GM12878 (cell line): ENCODE measurements around the gene CDH4. TPM values are rescaled to one million over a fixed set of nuclear protein-coding genes. Genes with fewer than 3 reads are reported as not detected.

Experiments
- ATAC-seq: fragments of 200-7000 bp; cut with Tn5 transposase; 3 replicates; pipeline ENCODE4 v1.9.1; 2020; ENCODE audit warnings: mild to moderate bottlenecking, moderate library complexity
- BruUV-seq: library from RNA; stranded (reverse); fragments of 400-500 nt; replicated peaks from 2 replicates; lab custom pipeline; 2021; lab: Mats Ljungman, UMichigan
- CTCF ChIA-PET: fragments of 300-600 bp; sonication (Branson Sonifier 250); formaldehyde crosslinking; extraction: SDS; loops from one replicate; lab custom pipeline; 2021; ENCODE audit warnings: inconsistent platforms; lab: Yijun Ruan, JAX
- POLR2A ChIA-PET: fragments of 350-600 bp; formaldehyde crosslinking; extraction: SDS; loops from one replicate; lab custom pipeline; 2021; ENCODE audit warnings: inconsistent platforms; lab: Charles Lee
- RAD21 ChIA-PET: fragments of 300-600 bp; sonication (Branson Sonifier 250); formaldehyde crosslinking; loops from one replicate; lab custom pipeline; 2023; ENCODE audit warnings: antibody characterized with exemption; ENCODE audit not compliant: unreplicated experiment; lab: Charles Lee
- SMC1A ChIA-PET: fragments of 300-600 bp; sonication (Branson Sonifier 250); formaldehyde crosslinking; loops from one replicate; lab custom pipeline; 2023; ENCODE audit not compliant: unreplicated experiment, uncharacterized antibody; lab: Charles Lee
- DNase-seq: peaks from one replicate; pipeline ENCODE4 v3.0.0-alpha.2; 2011; ENCODE audit warnings: low read depth, low spot score
- FAIRE-seq: peaks from 3 replicates; lab custom pipeline; 2011; peaks lifted over from hg19 to GRCh38; lab: Jason Lieb, UNC
- H2AFZ ChIP-seq: 2 replicates; pipeline ENCODE4 v1.6.0; 2011; ENCODE audit warnings: low read depth, low read length, control low read depth; ENCODE audit not compliant: control insufficient read depth
- H3K27ac ChIP-seq: 2 replicates; pipeline ENCODE4 v1.5.1; 2011; ENCODE audit warnings: control low read depth; ENCODE audit not compliant: control insufficient read depth, insufficient read depth
- H3K27me3 ChIP-seq, 2 experiments: replicated peaks in 1 of 2; 2 replicates each; pipeline versions ENCODE4 v1.6.0 to v1.6.1; 2011; ENCODE audit warnings: low read length in 1 of 2; ENCODE audit not compliant: control insufficient read depth in 2 of 2, insufficient read depth in 2 of 2
- H3K36me3 ChIP-seq, 2 experiments: 2 replicates each; pipeline ENCODE4 v1.5.1; 2011; ENCODE audit warnings: low read length in 1 of 2; ENCODE audit not compliant: control insufficient read depth in 2 of 2, insufficient read depth in 2 of 2
- H3K4me1 ChIP-seq: 2 replicates; pipeline ENCODE4 v1.6.1; 2011; ENCODE audit warnings: mild to moderate bottlenecking, low read length, moderate library complexity, mixed read lengths; ENCODE audit not compliant: control insufficient read depth, insufficient read depth
- H3K4me2 ChIP-seq: 2 replicates; pipeline ENCODE4 v1.6.0; 2011; ENCODE audit warnings: control low read depth; ENCODE audit not compliant: control insufficient read depth, insufficient read depth
- H3K4me3 ChIP-seq: fragments of 200-600 bp; sonication (generic); 2 replicates; pipeline ENCODE4 v1.5.1; 2016
- H3K79me2 ChIP-seq: 2 replicates; pipeline ENCODE4 v1.6.0; 2011; ENCODE audit warnings: low read length; ENCODE audit not compliant: control insufficient read depth, insufficient read depth
- H3K9ac ChIP-seq: 2 replicates; pipeline ENCODE4 v1.8.0; 2011; ENCODE audit warnings: low read length, control low read depth, mixed read lengths; ENCODE audit not compliant: control insufficient read depth, insufficient read depth
- H3K9me3 ChIP-seq: replicated peaks from 3 replicates; pipeline ENCODE4 v1.5.1; 2011; ENCODE audit warnings: mild to moderate bottlenecking, low read length; ENCODE audit not compliant: control insufficient read depth, insufficient read depth
- H4K20me1 ChIP-seq: 2 replicates; pipeline ENCODE4 v1.6.0; 2011; ENCODE audit not compliant: control insufficient read depth, insufficient read depth
- ASH2L ChIP-seq: fragments of 300-600, 200-600 bp; sonication (generic); IDR thresholded peaks from 2 replicates; pipeline ENCODE4 v1.6.1; 2017; ENCODE audit warnings: low read depth, mild to moderate bottlenecking, borderline replicate concordance
- ETV6 ChIP-seq, 2 experiments: fragments of 450-650 bp in 1 of 2; IDR thresholded peaks in 1 of 2; conservative IDR thresholded peaks in 1 of 2; 2 replicates each; pipeline ENCODE4 v1.6.1; 2014; ENCODE audit warnings: antibody characterized with exemption in 1 of 2, borderline replicate concordance in 1 of 2, low read depth in 1 of 2, mild to moderate bottlenecking in 1 of 2, moderate library complexity in 1 of 2
- HCFC1 ChIP-seq: fragments of 150-350 bp; IDR thresholded peaks from 2 replicates; pipeline ENCODE4 v1.6.1; 2014; ENCODE audit warnings: low read length
- IRF4 ChIP-seq: IDR thresholded peaks from 2 replicates; pipeline ENCODE4 v1.6.1; 2011; ENCODE audit warnings: low read depth, low read length
- KLF5 ChIP-seq: fragments of 450-650 bp; IDR thresholded peaks from 2 replicates; pipeline ENCODE4 v1.6.1; 2014; ENCODE audit warnings: mild to moderate bottlenecking; ENCODE audit not compliant: partially characterized antibody
- MAX ChIP-seq: IDR thresholded peaks from 2 replicates; pipeline ENCODE4 v1.6.1; 2012; ENCODE audit warnings: low read depth, low read length, improper control_type of control experiment
- MLLT1 ChIP-seq: fragments of 450-650 bp; IDR thresholded peaks from 2 replicates; pipeline ENCODE4 v1.6.1; 2016; ENCODE audit warnings: mild to moderate bottlenecking
- NRF1 ChIP-seq: conservative IDR thresholded peaks from 2 replicates; pipeline ENCODE4 v1.6.1; 2011; ENCODE audit warnings: mild to moderate bottlenecking, low read depth, low read length, improper control_type of control experiment
- PKNOX1 ChIP-seq: fragments of 450-650 bp; IDR thresholded peaks from 2 replicates; pipeline ENCODE4 v1.6.1; 2016; ENCODE audit warnings: mild to moderate bottlenecking
- RAD51 ChIP-seq: fragments of 450-650 bp; IDR thresholded peaks from 2 replicates; pipeline ENCODE4 v1.6.1; 2016; ENCODE audit warnings: moderate library complexity, mild to moderate bottlenecking, inconsistent platforms
- RFX5 ChIP-seq: IDR thresholded peaks from 2 replicates; pipeline ENCODE4 v1.6.1; 2011; ENCODE audit warnings: low read depth, low read length, improper control_type of control experiment
- SIX5 ChIP-seq: IDR thresholded peaks from 2 replicates; pipeline ENCODE4 v1.6.1; 2011; ENCODE audit warnings: mild to moderate bottlenecking, low read depth, low read length, moderate library complexity; ENCODE audit not compliant: severe bottlenecking
- SMAD5 ChIP-seq: IDR thresholded peaks from 2 replicates; pipeline ENCODE4 v1.6.1; 2016; ENCODE audit warnings: antibody characterized with exemption, low read depth
- USF1 ChIP-seq: IDR thresholded peaks from 2 replicates; pipeline ENCODE4 v1.6.1; 2011; ENCODE audit warnings: borderline replicate concordance, low read depth, mild to moderate bottlenecking, moderate library complexity, mixed read lengths, low read length; ENCODE audit not compliant: insufficient read depth; ENCODE audit errors: extremely low read length
- ZBTB33 ChIP-seq: fragments of 450-650 bp; IDR thresholded peaks from 2 replicates; pipeline ENCODE4 v1.6.1; 2017; ENCODE audit warnings: mild to moderate bottlenecking
- WGBS: methylation state at CpG from one replicate; pipeline ENCODE4 v1.1.6; 2016; ENCODE audit warnings: low lambda C conversion rate; ENCODE audit not compliant: insufficient replicate concordance, insufficient coverage; ENCODE audit errors: missing lambda C conversion rate; 5-methylcytosine and 5-hydroxymethylcytosine counted together
- in situ Hi-C: fragments of 300-500 bp; cut with MboI; formaldehyde crosslinking; loops from 9 replicates; pipeline ENCODE4 v1.14.3; 2018; ENCODE audit warnings: mixed read lengths
- intact Hi-C: fragments of 100-400 bp; cut with micrococcal nuclease; formaldehyde crosslinking; loops from one replicate; pipeline ENCODE4 v1.14.2; 2022; ENCODE audit not compliant: unreplicated experiment
- polyA plus RNA-seq, 11 experiments: library from polyadenylated mRNA; depleted of rRNA in 4 of 11; unstranded in 6 of 11; stranded (reverse) in 5 of 11; fragments of >200 nt; fragmentation: Nextera tagmentation in 4 of 11; fragmentation: Illumina TruSeq in 1 of 11; extraction: Ambion mirVana in 4 of 11; extraction: Trizol in 1 of 11; gene quantifications; 1 replicate in 1 of 11; 2 replicates in 10 of 11; pipeline versions ENCODE4 v1.2.1 to v1.2.3, GENCODE V29; 2011 to 2016; ENCODE audit warnings: inconsistent platforms in 2 of 11, missing spikeins in 2 of 11, low read depth in 1 of 11
- total RNA-seq, 4 experiments: library from RNA; depleted of rRNA in 3 of 4; stranded (reverse); fragments of >200 nt in 3 of 4; fragmentation: Illumina TruSeq in 1 of 4; extraction: Trizol in 1 of 4; gene quantifications; 2 replicates each; pipeline versions ENCODE4 v1.2.1 to v1.2.3, GENCODE V29; 2013 to 2021

The CDH4 gene
- total and polyA plus RNA-seq, 10 of the 15 experiments (the other 5 are each of a cell fraction or from before 2014, with no cell fraction given): not detected

- no peak for TF ChIP-seq PKNOX1
- no peak for TF ChIP-seq MAX
- no peak for TF ChIP-seq SIX5
- TF ChIP-seq ASH2L: no peak
- TF ChIP-seq ETV6 (conservative IDR thresholded peaks at IDR 0.05 in 1 of 2, IDR thresholded peaks at IDR 0.05 in 1 of 2; ENCODE audit: borderline replicate concordance in 1 of 2, low read depth in 1 of 2): no peak
These were observed 335.7 kb downstream of the CDH4 start (continued) for GRCh38 chr20:61587681-61588289.

- WGBS: 30% methylated on average over 29 of the region's 29 CpGs
- Histone ChIP-seq H3K27ac (no peak overlapping the region), H3K4me2 (no peak overlapping the region), H3K4me1 (no peaks in the 10 kb centered on the region), H3K27me3 (no peaks in the 10 kb centered on the region), H3K9ac (no peak overlapping the region), H3K4me3 (no peak overlapping the region), H3K79me2 (no peaks in the 10 kb centered on the region), H3K9me3 (no peaks in the 10 kb centered on the region; the same call in 2 of the 3 replicates), H2AFZ (no peak overlapping the region), H4K20me1 (no peaks in the 10 kb centered on the region), H3K36me3 (no peaks in the 10 kb centered on the region)
- ATAC-seq (no peak), DNase-seq (no peak), FAIRE-seq (no peak)
- ChIA-PET CTCF (no interaction called here), RAD21 (no interaction called here), SMC1A (no interaction called here), POLR2A (no interaction called here)
- in situ Hi-C loops: no loop called here
- BruUV-seq: no TSS peak
- intact Hi-C loops: no loop called here
- TF ChIP-seq RFX5 (no peak), KLF5 (no peak), ZBTB33 (no peak), RAD51 (no peak), IRF4 (no peak), USF1 (no peak), MLLT1 (no peak), HCFC1 (no peak), NRF1 (no peak), ASH2L (no peak), SMAD5 (no peak)
These were observed 336.6 kb downstream of the CDH4 start for GRCh38 chr20:61588411-61589385.
